HG03159 (cell line): ENCODE results near the gene EFEMP1.

ENCODE experiments used
- ATAC-seq: cut with Tn5 transposase; IDR thresholded peaks from one replicate; pipeline ENCODE4 v1.9.1; 2021; ENCODE audit warnings: mild to moderate bottlenecking, moderate library complexity; ENCODE audit not compliant: unreplicated experiment

EFEMP1 gene

GRCh38 chr2:55899881-55900280 is 23.7 kb downstream of the EFEMP1 start:
- ATAC-seq, result no peak

GRCh38 chr2:55898386-55899040 is 25.1 kb downstream of the EFEMP1 start:
- ATAC-seq, result no peak

GRCh38 chr2:55896633-55897032 is 26.9 kb downstream of the EFEMP1 start:
- no peak for ATAC-seq

GRCh38 chr2:55894720-55895119 is 28.9 kb downstream of the EFEMP1 start:
- ATAC-seq, result no peak

GRCh38 chr2:55891671-55892094 is 31.9 kb downstream of the EFEMP1 start:
- ATAC-seq, result no peak

- ATAC-seq, result no peak
Observed at GRCh38 chr2:55888936-55889335, 34.6 kb downstream of the EFEMP1 start.

- no peak for ATAC-seq
Observed at GRCh38 chr2:55887901-55888624, 35.5 kb downstream of the EFEMP1 start.

- no peak for ATAC-seq
Observed at GRCh38 chr2:55887351-55887750, 36.2 kb downstream of the EFEMP1 start.

GRCh38 chr2:55885944-55886281 is 37.7 kb downstream of the EFEMP1 start:
- ATAC-seq, result no peak

GRCh38 chr2:55885127-55885943 is 38.2 kb downstream of the EFEMP1 start:
- no peak for ATAC-seq

GRCh38 chr2:55883829-55884228 is 39.8 kb downstream of the EFEMP1 start:
- ATAC-seq, result no peak

- no peak for ATAC-seq
Observed at GRCh38 chr2:55883357-55883756, 40.2 kb downstream of the EFEMP1 start.

GRCh38 chr2:55882954-55883353 is 40.6 kb downstream of the EFEMP1 start:
- no peak for ATAC-seq

- ATAC-seq, result no peak
Observed at GRCh38 chr2:55880416-55881143, 43.0 kb downstream of the EFEMP1 start.

- no peak for ATAC-seq
Observed at GRCh38 chr2:55879976-55880375, 43.6 kb downstream of the EFEMP1 start.

GRCh38 chr2:55877087-55877436 is 46.5 kb downstream of the EFEMP1 start:
- ATAC-seq, result no peak

GRCh38 chr2:55876429-55877086 is 47.0 kb downstream of the EFEMP1 start:
- ATAC-seq, result no peak

- peak; percentile 55 for ATAC-seq
Observed at GRCh38 chr2:55875434-55876135, 48.0 kb downstream of the EFEMP1 start.

- ATAC-seq, result no peak
Observed at GRCh38 chr2:55874338-55874737, 49.2 kb downstream of the EFEMP1 start.

- no peak for ATAC-seq
Observed at GRCh38 chr2:55871637-55872036, 51.9 kb downstream of the EFEMP1 start.
